ENCODE measurements around the gene PTGDR2.

The PTGDR2 gene

DNA sequence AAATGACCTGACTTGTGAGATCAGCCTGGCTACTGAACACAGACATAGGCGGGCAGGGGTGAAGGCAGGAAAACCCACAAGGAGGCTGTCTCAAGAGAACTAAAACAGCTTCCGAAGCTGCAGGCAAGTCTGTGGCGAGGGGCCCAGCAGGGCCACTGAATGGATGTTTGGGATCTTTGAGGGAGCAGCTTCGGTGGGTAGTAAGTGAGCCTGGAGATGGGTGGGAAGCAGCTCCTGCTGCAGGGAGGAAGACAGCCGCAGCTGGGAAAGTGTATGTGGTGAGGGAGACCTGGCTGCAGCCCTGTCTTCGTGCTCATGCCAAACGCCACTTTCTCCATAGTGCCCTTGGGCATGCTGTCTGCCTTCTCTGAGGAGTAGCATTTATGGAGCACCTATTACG, 10.4 kb downstream of the PTGDR2 start:
- Histone ChIP-seq H3K4me1 (ENCODE audit: low read length) (peaks cover 27% of the 10 kb centered on the region), H4K20me1 (ENCODE audit: insufficient read depth, low read length) (peaks cover 15% of the 10 kb centered on the region), H2AFZ (ENCODE audit: low read depth, low read length) (no peak overlapping the region), H3K79me2 (ENCODE audit: low read length) (peaks cover 77% of the 10 kb centered on the region), H3K27ac (ENCODE audit: low read length) (no peak overlapping the region), H3K4me2 (ENCODE audit: low read length) (0 out of 2 replicates have a peak overlapping the region, but pooled peaks have one; percentile 92), H3K4me3 (ENCODE audit: low read length) (no peak overlapping the region), H3K9ac (ENCODE audit: low read length) (no peak overlapping the region), H3K27me3 (ENCODE audit: low read depth, low read length) (no peaks in the 10 kb centered on the region), H3K9me3 (ENCODE audit: insufficient read depth, low read length) (no peaks in the 10 kb centered on the region), H3K36me3 (replicated peaks; ENCODE audit: low read depth, low read length) (peaks cover 59% of the 10 kb centered on the region)
- TF ChIP-seq EZH2phosphoT487 (IDR thresholded peaks at IDR 0.05; ENCODE audit: low read depth) = no peak
- TF ChIP-seq, protein P1, sequence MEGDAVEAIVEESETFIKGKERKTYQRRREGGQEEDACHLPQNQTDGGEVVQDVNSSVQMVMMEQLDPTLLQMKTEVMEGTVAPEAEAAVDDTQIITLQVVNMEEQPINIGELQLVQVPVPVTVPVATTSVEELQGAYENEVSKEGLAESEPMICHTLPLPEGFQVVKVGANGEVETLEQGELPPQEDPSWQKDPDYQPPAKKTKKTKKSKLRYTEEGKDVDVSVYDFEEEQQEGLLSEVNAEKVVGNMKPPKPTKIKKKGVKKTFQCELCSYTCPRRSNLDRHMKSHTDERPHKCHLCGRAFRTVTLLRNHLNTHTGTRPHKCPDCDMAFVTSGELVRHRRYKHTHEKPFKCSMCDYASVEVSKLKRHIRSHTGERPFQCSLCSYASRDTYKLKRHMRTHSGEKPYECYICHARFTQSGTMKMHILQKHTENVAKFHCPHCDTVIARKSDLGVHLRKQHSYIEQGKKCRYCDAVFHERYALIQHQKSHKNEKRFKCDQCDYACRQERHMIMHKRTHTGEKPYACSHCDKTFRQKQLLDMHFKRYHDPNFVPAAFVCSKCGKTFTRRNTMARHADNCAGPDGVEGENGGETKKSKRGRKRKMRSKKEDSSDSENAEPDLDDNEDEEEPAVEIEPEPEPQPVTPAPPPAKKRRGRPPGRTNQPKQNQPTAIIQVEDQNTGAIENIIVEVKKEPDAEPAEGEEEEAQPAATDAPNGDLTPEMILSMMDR (IDR thresholded peaks at IDR 0.05; ENCODE audit: low read depth, low read length) = no peak

DNA sequence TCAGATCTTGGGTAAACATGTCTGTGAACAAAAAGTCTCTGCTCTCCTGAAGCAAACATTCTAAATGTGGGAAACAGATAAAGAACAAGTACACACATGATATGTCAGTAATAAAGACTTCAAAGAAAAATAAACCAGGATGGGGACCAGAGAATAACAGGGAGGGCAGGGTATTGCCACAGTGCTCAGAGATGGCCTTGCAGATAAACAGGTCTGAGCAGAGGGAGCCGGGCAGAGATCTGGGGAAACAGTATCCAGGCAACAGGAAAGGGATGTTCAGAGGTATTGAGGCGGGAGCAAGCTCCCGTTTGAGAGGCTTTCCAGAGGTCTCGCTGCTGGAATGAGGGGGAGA, 10.9 kb downstream of the PTGDR2 start:
- peak overlapping the region; percentile 92 for H3K4me2 ChIP-seq (ENCODE audit: low read length)
- peaks cover 27% of the 10 kb centered on the region for H3K4me1 ChIP-seq (ENCODE audit: low read length)
- H3K9ac ChIP-seq (ENCODE audit: low read length) = no peak overlapping the region
- H4K20me1 ChIP-seq (ENCODE audit: insufficient read depth, low read length) = peaks cover 15% of the 10 kb centered on the region
- H3K36me3 ChIP-seq (replicated peaks; ENCODE audit: low read depth, low read length) = peaks cover 54% of the 10 kb centered on the region
- no peaks in the 10 kb centered on the region for H3K27me3 ChIP-seq (ENCODE audit: low read depth, low read length)
- H3K4me3 ChIP-seq (ENCODE audit: low read length) = peak overlapping the region; percentile 84
- H2AFZ ChIP-seq (ENCODE audit: low read depth, low read length) = no peak overlapping the region
- H3K9me3 ChIP-seq (ENCODE audit: insufficient read depth, low read length) = no peaks in the 10 kb centered on the region
- H3K27ac ChIP-seq (ENCODE audit: low read length) = no peak overlapping the region
- no peak for TF ChIP-seq EZH2phosphoT487 (IDR thresholded peaks at IDR 0.05; ENCODE audit: low read depth)
- TF ChIP-seq, protein P1 (IDR thresholded peaks at IDR 0.05; ENCODE audit: low read depth, low read length) = no peak
- H3K79me2 ChIP-seq (ENCODE audit: low read length) = peaks cover 77% of the 10 kb centered on the region

DNA sequence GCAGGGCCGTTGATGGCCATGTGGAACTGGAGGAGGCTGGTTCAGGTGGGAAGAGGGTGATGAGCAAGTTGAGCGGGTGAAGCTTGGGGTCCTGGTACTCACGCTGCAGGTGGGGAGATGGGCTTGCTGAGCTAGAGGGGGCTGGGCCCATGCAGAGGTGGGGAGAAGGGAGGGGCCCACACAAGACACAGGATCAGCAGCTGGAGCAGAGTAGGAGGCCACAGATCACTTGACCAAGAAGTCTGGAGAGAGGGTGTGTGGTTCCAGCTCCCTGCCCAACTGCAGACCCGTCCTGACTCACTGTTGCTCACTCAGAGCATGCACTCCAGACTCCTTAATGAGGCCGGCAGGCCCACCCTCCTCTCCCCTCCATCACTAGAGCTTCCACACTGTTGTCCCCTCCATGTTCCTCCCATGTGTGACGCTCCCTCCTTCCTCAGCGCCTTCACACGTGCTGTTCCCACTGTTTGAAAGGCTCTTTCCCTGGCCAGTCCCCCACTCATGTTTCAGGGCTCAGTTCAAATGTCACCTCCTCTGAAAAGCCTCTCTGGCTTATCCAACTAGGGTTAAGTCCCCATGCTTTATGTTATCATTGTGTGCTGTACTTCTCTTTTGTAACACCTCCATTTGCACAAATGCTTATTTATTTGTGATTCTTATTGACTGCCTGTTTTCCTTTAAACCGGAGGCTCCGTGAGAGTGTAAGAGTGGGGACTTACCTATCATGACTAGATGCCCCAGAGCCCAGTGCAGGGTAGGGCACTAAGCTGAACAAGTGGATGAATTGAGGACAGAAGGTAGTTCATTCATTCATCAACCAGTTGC, 11.5 kb downstream of the PTGDR2 start:
- no peak for TF ChIP-seq EZH2phosphoT487 (IDR thresholded peaks at IDR 0.05; ENCODE audit: low read depth)
- TF ChIP-seq, protein P1 (IDR thresholded peaks at IDR 0.05; ENCODE audit: low read depth, low read length) = no peak
- peak overlapping the region; percentile 92 for H3K4me2 ChIP-seq (ENCODE audit: low read length)
- no peaks in the 10 kb centered on the region for H3K27me3 ChIP-seq (ENCODE audit: low read depth, low read length)
- H3K79me2 ChIP-seq (ENCODE audit: low read length) = peaks cover 77% of the 10 kb centered on the region
- H4K20me1 ChIP-seq (ENCODE audit: insufficient read depth, low read length) = peaks cover 15% of the 10 kb centered on the region
- no peak overlapping the region for H2AFZ ChIP-seq (ENCODE audit: low read depth, low read length)
- H3K9me3 ChIP-seq (ENCODE audit: insufficient read depth, low read length) = no peaks in the 10 kb centered on the region
- H3K4me1 ChIP-seq (ENCODE audit: low read length) = peaks cover 32% of the 10 kb centered on the region
- peak overlapping the region; percentile 85 for H3K9ac ChIP-seq (ENCODE audit: low read length)
- H3K36me3 ChIP-seq (replicated peaks; ENCODE audit: low read depth, low read length) = peaks cover 49% of the 10 kb centered on the region
- no peak overlapping the region for H3K27ac ChIP-seq (ENCODE audit: low read length)
- peak overlapping the region; percentile 84 for H3K4me3 ChIP-seq (ENCODE audit: low read length)

DNA sequence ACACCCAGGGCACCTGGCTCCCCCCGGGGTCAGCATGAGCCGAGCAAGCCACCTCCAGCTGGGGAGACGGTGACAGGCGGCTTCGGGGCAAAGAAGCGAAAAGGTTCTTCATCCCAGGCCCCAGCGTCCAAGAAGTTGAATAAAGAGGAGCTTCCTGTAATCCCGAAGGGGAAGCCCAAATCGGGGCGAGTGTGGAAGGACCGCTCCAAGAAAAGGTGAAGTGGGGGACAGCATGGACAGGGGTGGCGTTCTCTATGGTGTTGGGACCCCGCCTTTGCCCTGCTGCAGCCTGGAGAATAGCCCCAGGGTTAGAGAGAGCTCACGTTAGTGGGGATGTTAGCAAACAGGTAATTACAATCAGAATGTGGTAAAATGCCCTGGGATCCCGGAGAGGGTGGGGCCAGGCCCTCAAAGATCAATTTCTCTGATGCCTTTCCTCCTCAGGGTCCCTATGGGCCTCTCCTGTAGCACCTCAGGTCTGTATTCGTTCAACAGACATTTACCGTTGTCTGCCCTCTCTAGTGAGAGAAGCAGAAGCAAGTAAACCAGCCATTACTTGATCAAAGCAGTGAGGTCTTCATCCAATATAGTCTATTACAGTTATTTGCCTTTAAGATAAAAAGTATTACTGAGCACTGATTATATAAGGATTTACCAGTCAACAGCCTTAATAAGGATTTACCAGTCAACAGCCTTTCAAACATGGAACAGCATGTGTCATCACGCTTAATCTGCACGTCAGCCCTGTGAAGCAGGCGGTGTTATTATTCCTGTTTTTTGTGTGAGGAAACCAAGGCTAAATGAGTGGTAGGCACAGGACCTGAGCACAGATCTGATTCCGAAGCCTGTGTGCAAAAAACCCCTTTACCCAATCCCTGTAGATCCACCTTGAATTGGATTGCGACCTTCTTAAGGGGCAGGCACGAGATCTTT, 12.8 kb downstream of the PTGDR2 start:
- H3K4me3 ChIP-seq (ENCODE audit: low read length) = peak overlapping the region; percentile 84
- TF ChIP-seq EZH2phosphoT487 (IDR thresholded peaks at IDR 0.05; ENCODE audit: low read depth) = no peak
- TF ChIP-seq, protein P1 (IDR thresholded peaks at IDR 0.05; ENCODE audit: low read depth, low read length) = no peak
- peak overlapping the region; percentile 43 for H3K27ac ChIP-seq (ENCODE audit: low read length)
- H3K79me2 ChIP-seq (ENCODE audit: low read length) = peaks cover 69% of the 10 kb centered on the region
- no peak overlapping the region for H2AFZ ChIP-seq (ENCODE audit: low read depth, low read length)
- peaks cover 45% of the 10 kb centered on the region for H3K4me1 ChIP-seq (ENCODE audit: low read length)
- H4K20me1 ChIP-seq (ENCODE audit: insufficient read depth, low read length) = peaks cover 15% of the 10 kb centered on the region
- peaks cover 35% of the 10 kb centered on the region for H3K36me3 ChIP-seq (replicated peaks; ENCODE audit: low read depth, low read length)
- H3K9ac ChIP-seq (ENCODE audit: low read length) = peak overlapping the region; percentile 85
- peak overlapping the region; percentile 92 for H3K4me2 ChIP-seq (ENCODE audit: low read length)
- H3K9me3 ChIP-seq (ENCODE audit: insufficient read depth, low read length) = no peaks in the 10 kb centered on the region
- H3K27me3 ChIP-seq (ENCODE audit: low read depth, low read length) = no peaks in the 10 kb centered on the region

All from OCI-LY3 (cell line).